Hepatocyte (in vitro differentiated cells): Measurements from ENCODE around the gene TTLL5.

Experiments used
- CTCF ChIP-seq: fragments of 200-600 bp; sonication (generic); IDR thresholded peaks from 2 replicates; pipeline ENCODE4 v1.5.1; 2016; ENCODE audit warnings: antibody characterized with exemption, mild to moderate bottlenecking; ENCODE audit not compliant: poor library complexity
- EZH2phosphoT487 ChIP-seq: fragments of 200-600 bp; sonication (generic); IDR thresholded peaks from one replicate; pipeline ENCODE4 v1.6.1; 2018; ENCODE audit warnings: antibody characterized with exemption, mild to moderate bottlenecking, low read depth, moderate library complexity; ENCODE audit not compliant: unreplicated experiment, severe bottlenecking

GRCh38 chr14:75752086-75752485 is 91.0 kb downstream of the TTLL5 start:
- TF ChIP-seq CTCF (no peak), EZH2phosphoT487 (no peak)
